Measurements from ENCODE around the gene DSCAML1. TPM values are rescaled to one million over a fixed set of nuclear protein-coding genes. Genes with fewer than 3 reads are reported as not detected.

The DSCAML1 gene
- total and polyA plus RNA-seq, 2 of the 8 experiments (the other 6 are each of a cell fraction or from before 2014, with no cell fraction given) = 0.19 to 0.24 TPM

DNA sequence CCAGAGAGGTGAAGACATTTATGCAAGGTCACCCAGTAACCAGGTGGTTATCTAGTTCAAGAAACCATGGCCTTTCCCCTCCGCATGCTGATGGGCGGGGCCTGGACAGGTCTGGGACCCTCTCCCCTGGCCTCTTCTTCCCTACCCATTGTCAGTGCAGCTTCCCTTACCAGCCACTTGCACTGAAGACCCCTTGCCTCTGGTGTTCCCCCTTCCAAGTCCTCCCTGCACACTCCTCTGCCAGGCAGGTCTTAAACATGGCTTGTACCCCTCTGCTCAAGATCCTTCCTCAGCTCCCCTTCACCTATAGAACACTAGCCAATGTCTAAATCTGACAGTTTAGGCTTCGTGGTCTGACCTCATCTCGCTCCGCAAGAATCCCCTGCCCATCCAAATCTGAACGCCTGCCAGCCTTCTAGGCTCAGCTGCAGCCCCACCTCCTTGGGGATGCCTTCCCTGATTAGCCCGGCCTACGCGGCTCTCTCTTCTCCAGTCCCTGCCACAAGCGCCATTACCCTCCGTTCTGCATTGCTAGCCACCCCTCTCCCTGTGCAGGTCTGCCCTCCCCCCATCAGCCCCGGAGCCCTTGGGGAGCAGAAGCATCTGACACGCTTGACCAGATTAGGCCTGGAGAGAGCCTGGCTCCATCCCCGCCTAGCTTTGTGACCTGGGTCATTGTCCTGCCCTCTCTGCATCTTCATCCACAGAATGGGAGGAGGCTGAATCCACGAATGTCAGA, 213.8 kb downstream of the DSCAML1 start:
- Histone ChIP-seq H3K23me2 (ENCODE audit: low read depth, low read length) (no peaks in the 10 kb centered on the region), H4K8ac (ENCODE audit: extremely low read depth, insufficient read depth, low read length) (no peak overlapping the region), H3K56ac (replicated peaks; ENCODE audit: insufficient read length, low read depth, low read length) (no peak overlapping the region), H3K14ac (ENCODE audit: insufficient read length) (no peak overlapping the region), H3K4me3 (ENCODE audit: extremely low read depth in 1 of 4, insufficient read depth in 2 of 4, low read depth in 3 of 4, low read length in 4 of 4) (peak overlapping the region in 2 of 4 experiments; percentile 0 to 29; a peak in 1 of 8 replicates), H3K23ac (ENCODE audit: insufficient read length) (no peak overlapping the region), H3K4me1 (replicated peaks in 1 of 4; ENCODE audit: control insufficient read depth in 3 of 4, insufficient read depth in 4 of 4, low read length in 3 of 4) (peaks cover 11 to 25% (median 13%) of the 10 kb centered on the region in 4 experiments), H4K5ac (ENCODE audit: insufficient read length, low read depth, low read length) (no peak overlapping the region), H3K36me3 (ENCODE audit: control insufficient read depth in 2 of 4, insufficient read depth in 4 of 4, low read length in 3 of 4) (no peaks in the 10 kb centered on the region), H2AK5ac (ENCODE audit: low read depth, low read length) (no peak overlapping the region), H3K4me2 (ENCODE audit: insufficient read depth in 1 of 2, low read depth in 2 of 2, low read length in 2 of 2) (peak overlapping the region; percentile 41 to 69), H2BK120ac (replicated peaks; ENCODE audit: low read depth, low read length) (no peak overlapping the region), H2BK5ac (ENCODE audit: low read depth, low read length) (no peak overlapping the region), H2BK12ac (ENCODE audit: low read depth, low read length) (no peak overlapping the region), H3K9me3 (ENCODE audit: insufficient read depth in 2 of 2, low read depth in 1 of 2, low read length in 1 of 2) (no peaks in the 10 kb centered on the region), H2BK20ac (ENCODE audit: low read length) (no peak overlapping the region), H3K79me1 (ENCODE audit: low read depth, low read length) (no peaks in the 10 kb centered on the region; the same call in 1 of the 2 replicates), H4K20me1 (replicated peaks in 1 of 2; ENCODE audit: control insufficient read depth in 1 of 2, insufficient read depth in 2 of 2, low read length in 2 of 2) (no peaks in the 10 kb centered on the region), H2AFZ (ENCODE audit: low read length) (no peak overlapping the region), H3K27me3 (replicated peaks in 1 of 4; ENCODE audit: control insufficient read depth in 3 of 4, extremely low read depth in 1 of 4, insufficient read depth in 3 of 4, low read length in 3 of 4) (peaks cover 0 to 3% (median 3%) of the 10 kb centered on the region in 4 experiments; a peak in 1 of 7 replicates), H3K79me2 (ENCODE audit: control insufficient read depth in 1 of 2, insufficient read depth in 2 of 2, low read length in 2 of 2) (no peaks in the 10 kb centered on the region), H3K4ac (replicated peaks; ENCODE audit: insufficient read length, low read depth, low read length) (no peak overlapping the region), H3K27ac (ENCODE audit: low read depth, low read length) (no peak overlapping the region), H2BK15ac (ENCODE audit: low read length) (no peak overlapping the region), H4K91ac (replicated peaks; ENCODE audit: insufficient read length, low read length) (no peak overlapping the region), H3K18ac (ENCODE audit: extremely low read depth, low read length) (peak overlapping the region; percentile 42; the same call in 1 of the 2 replicates), H3K9ac (replicated peaks in 1 of 4; ENCODE audit: extremely low read depth in 1 of 4, low read depth in 3 of 4, low read length in 3 of 4) (no peak overlapping the region)
- ChIA-PET CTCF (ENCODE audit: partially characterized antibody) (interaction anchor here (0.9 to 2.9 kb wide), 9 partner anchors 17 to 224 kb away, joined by 3 to 11 read pairs (median 4); no protein-coding TSS in a partner anchor), POLR2A (ENCODE audit: partially characterized antibody) (no interaction called here)
- DNase-seq (ENCODE audit: low read depth in 1 of 2, low spot score in 2 of 2) = no peak
- FAIRE-seq = no peak
- WGBS, 2 experiments (ENCODE audit: extremely low coverage in 1 of 2, insufficient coverage in 1 of 2, insufficient read length in 1 of 2, insufficient replicate concordance in 2 of 2, low coverage in 1 of 2, low lambda C conversion rate in 2 of 2, missing lambda C conversion rate in 1 of 2) = 52% methylated on average over 13 of the region's 15 CpGs; no CpG with 5 or more reads in 1 of the 2 experiments
- TF ChIP-seq CBX8 (IDR thresholded peaks at IDR 0.05; ENCODE audit: borderline replicate concordance, low read depth, low read length) = no peak
- TF ChIP-seq POU5F1 (IDR thresholded peaks at IDR 0.05; ENCODE audit: low read depth, low read length) = no peak
- no peak for TF ChIP-seq TCF12 (IDR thresholded peaks at IDR 0.05; ENCODE audit: low read depth, low read length)
- TF ChIP-seq SRF (IDR thresholded peaks at IDR 0.05; ENCODE audit: low read depth, low read length) = no peak
- no peak for TF ChIP-seq RFX5 (IDR thresholded peaks at IDR 0.05; ENCODE audit: borderline replicate concordance, low read depth, low read length)
- no peak for TF ChIP-seq SIRT6 (IDR thresholded peaks at IDR 0.05; ENCODE audit: low read length)
- TF ChIP-seq KDM5A (IDR thresholded peaks at IDR 0.05; ENCODE audit: low read length) = no peak
- no peak for TF ChIP-seq SAP30 (IDR thresholded peaks at IDR 0.05; ENCODE audit: insufficient read depth, insufficient replicate concordance, low read length)
- TF ChIP-seq SIN3A (conservative IDR thresholded peaks at IDR 0.05 in 1 of 2, IDR thresholded peaks at IDR 0.05 in 1 of 2; ENCODE audit: low read depth in 1 of 2, low read length in 2 of 2) = no peak
- no peak for TF ChIP-seq JUN (IDR thresholded peaks at IDR 0.05; ENCODE audit: low read depth, low read length)
- TF ChIP-seq NANOG (IDR thresholded peaks at IDR 0.05; ENCODE audit: insufficient read depth, low read depth, low read length, poor library complexity, severe bottlenecking) = no peak
- TF ChIP-seq JUND (IDR thresholded peaks at IDR 0.05; ENCODE audit: low read length) = no peak
- no peak for TF ChIP-seq CHD1 (IDR thresholded peaks at IDR 0.05; ENCODE audit: low read depth, low read length)

Measured in H1 (cell line).